PFSK-1 (cell line): ENCODE results near the gene TGM5.

Experiments
- POLR2AphosphoS5 ChIP-seq: IDR thresholded peaks from 2 replicates; pipeline ENCODE4 v1.6.1; 2012; ENCODE audit warnings: low read depth, mild to moderate bottlenecking, control low read depth, low read length, moderate library complexity
- REST ChIP-seq, 2 experiments: IDR thresholded peaks; 2 replicates each; pipeline versions ENCODE4 v1.6.1 to v1.8.0; 2011 to 2012; ENCODE audit warnings: low read depth in 2 of 2, low read length in 2 of 2, control low read depth in 1 of 2, inconsistent platforms in 1 of 2, mild to moderate bottlenecking in 1 of 2, moderate library complexity in 1 of 2; ENCODE audit not compliant: insufficient read depth in 1 of 2
- SIN3A ChIP-seq: IDR thresholded peaks from 2 replicates; pipeline ENCODE4 v1.6.1; 2012; ENCODE audit warnings: mild to moderate bottlenecking, low read length, moderate library complexity, borderline replicate concordance; ENCODE audit not compliant: insufficient read depth
- TAF1 ChIP-seq: IDR thresholded peaks from 2 replicates; pipeline ENCODE4 v1.6.1; 2012; ENCODE audit warnings: low read length, control low read depth, borderline replicate concordance; ENCODE audit not compliant: insufficient read depth

- TF ChIP-seq REST (IDR thresholded peaks at IDR 0.05; ENCODE audit: insufficient read depth in 1 of 2, low read depth in 2 of 2, low read length in 2 of 2) (no peak), SIN3A (no peak), POLR2AphosphoS5 (no peak), TAF1 (no peak)
Measured at GRCh38 chr15:43299884-43300283, 33.2 kb upstream of the TGM5 start.
